Psoas muscle (tissue), 8 donors: ENCODE measurements around the gene CD300LD. TPM values are rescaled to one million over a fixed set of nuclear protein-coding genes. Genes with fewer than 3 reads are reported as not detected.
"Not testable (repeated sequence)": the region's sequence is repeated elsewhere in the genome, so short reads cannot be mapped to it uniquely, and the experiment has no call there.

Source experiments
- ATAC-seq, 4 donors: fragments of 200-7000 bp; cut with Tn5 transposase; one replicate each; pipeline ENCODE4 v1.9.1; 2020; ENCODE audit warnings: moderate library complexity in 3 of 4, mild to moderate bottlenecking in 2 of 4
- DNase-seq, 2 donors: peaks; one replicate each; pipeline ENCODE4 v3.0.0-alpha.2; 2020
- H3K27ac ChIP-seq: fragments of 200-600 bp; one replicate; pipeline ENCODE4 v1.8.0; 2022
- H3K27me3 ChIP-seq, 3 donors: fragments of 200-600 bp in 1 of 3; one replicate each; pipeline versions ENCODE4 v1.6.1 to v1.8.0; 2013 to 2022; ENCODE audit warnings: low read length in 2 of 3, mild to moderate bottlenecking in 2 of 3, moderate library complexity in 1 of 3; ENCODE audit not compliant: insufficient read depth in 3 of 3
- H3K36me3 ChIP-seq, 2 donors: fragments of 200-600 bp in 1 of 2; one replicate each; pipeline versions ENCODE4 v1.6.1 to v1.8.0; 2013 to 2022; ENCODE audit warnings: low read depth in 1 of 2, mild to moderate bottlenecking in 1 of 2, moderate library complexity in 1 of 2; ENCODE audit not compliant: insufficient read depth in 1 of 2
- H3K4me1 ChIP-seq: fragments of 200-600 bp; one replicate; pipeline ENCODE4 v1.8.0; 2022
- H3K4me3 ChIP-seq: fragments of 200-600 bp; one replicate; pipeline ENCODE4 v1.8.0; 2022; ENCODE audit warnings: mild to moderate bottlenecking
- H3K9me3 ChIP-seq: fragments of 200-600 bp; one replicate; pipeline ENCODE4 v1.8.0; 2022
- WGBS, 3 donors: extraction: QIAGEN DNeasy Blood & Tissue Kit; methylation state at CpG; one replicate each; pipeline versions ENCODE4 v1.1.6 to v1.1.7; 2013; 5-methylcytosine and 5-hydroxymethylcytosine counted together
- intact Hi-C, 2 donors: fragments of 100-400 bp; cut with DNase I; formaldehyde crosslinking; loops; one replicate each; pipeline versions ENCODE4 v1.11.0 to v1.14.2; 2022
- polyA plus RNA-seq, 3 donors: library from polyadenylated mRNA; stranded (reverse); fragments of 200-250 nt; gene quantifications; one replicate each; pipeline ENCODE4 v1.2.3, GENCODE V29; 2013
- total RNA-seq, 4 donors: library from RNA; stranded (reverse); fragmentation: NEBNext Ultra II Directional in 2 of 4; extraction: Animal tissue kit (Norgen Biotek cat#: 25700) in 2 of 4; gene quantifications; one replicate each; pipeline versions ENCODE4 v1.2.1 to v1.2.4, GENCODE V29; 2021 to 2023
- TF ChIP-seq, protein P1 (sequence below): fragments of 200-600 bp; IDR thresholded peaks from one replicate; pipeline ENCODE4 v1.8.0; 2022; ENCODE audit warnings: antibody characterized with exemption
- donor health status: healthy with polysubstance abuse.
- donor health status: DM: no; HTN: no; CAD: no; lungs with moderate emphysema.
- donor health status: Bipolar disorder and iron deficiency.
- donor health status: healthy.
- donor health status: DM: yes; HTN: yes; CAD: no.
- donor health status: DM: no; HTN: no; CAD: no.
- donor health status: DM: no; HTN: no; CAD: no.
- donor health status: DM: yes; HTN: yes; CAD: no.

The CD300LD gene
- total and polyA plus RNA-seq, 7 donors = not detected

DNA sequence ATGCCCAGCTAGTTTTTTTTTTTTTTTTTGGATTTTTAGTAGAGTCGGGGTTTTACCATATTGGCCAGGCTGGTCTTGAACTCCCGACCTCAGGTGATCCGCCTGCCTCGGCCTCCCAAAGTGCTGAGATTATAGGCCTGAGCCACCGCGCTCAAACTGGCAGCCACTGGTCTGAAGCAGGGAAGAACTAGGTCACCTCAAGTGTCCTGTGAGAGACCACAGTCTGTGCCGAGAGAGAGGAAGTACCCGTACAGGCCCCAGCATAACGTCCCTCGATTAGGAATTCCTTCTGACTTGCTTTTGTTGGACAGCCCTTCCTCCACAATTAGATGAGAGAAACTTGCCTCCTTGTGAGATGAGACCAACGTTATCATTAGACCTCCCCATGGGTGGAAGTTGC, 45.2 kb upstream of the CD300LD start:
- peaks cover 1 to 55% (median 9%) of the 10 kb centered on the region in 3 donors for H3K27me3 ChIP-seq

DNA sequence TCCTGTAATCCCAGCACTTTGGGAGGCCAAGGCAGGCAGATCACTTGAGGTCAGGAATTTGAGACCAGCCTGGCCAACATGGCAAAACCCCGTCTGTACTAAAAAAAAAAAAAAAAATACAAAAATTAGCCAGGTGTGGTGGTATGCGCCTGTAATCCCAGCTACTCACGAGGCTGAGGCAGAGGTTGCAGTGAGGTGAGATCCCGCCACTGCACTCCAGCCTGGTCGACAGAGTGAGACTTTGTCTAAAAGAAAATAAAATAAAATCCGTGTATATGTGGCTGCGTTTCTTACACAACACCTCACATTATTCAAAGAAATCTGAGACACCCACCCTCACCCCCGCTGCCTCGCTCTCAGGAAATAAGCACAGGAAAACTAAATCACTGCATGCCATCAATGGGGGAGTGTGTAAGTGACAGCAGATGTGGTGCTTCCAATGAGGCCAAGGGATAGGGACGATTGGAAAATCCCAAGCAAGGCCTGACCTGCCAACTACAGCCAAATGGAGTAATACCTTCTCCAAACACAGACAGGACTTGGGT, 44.5 kb upstream of the CD300LD start:
- DNase-seq, H3K9me3 ChIP-seq, H3K4me3 ChIP-seq, H3K27ac ChIP-seq, H3K36me3 ChIP-seq, H3K4me1 ChIP-seq, ATAC-seq, intact Hi-C loops: not testable (repeated sequence)
- peaks cover 0 to 61% (median 13%) of the 10 kb centered on the region in 3 donors for H3K27me3 ChIP-seq
- 41 to 48% (median 44%) methylated on average over 10 of the region's 10 CpGs for WGBS, 3 donors

More for the DNA sequence above, 45.2 kb upstream of the CD300LD start:
- DNase-seq = no peak
- Histone ChIP-seq H3K4me3 (no peak overlapping the region), H3K36me3 (no peaks in the 10 kb centered on the region), H3K4me1 (no peaks in the 10 kb centered on the region), H3K9me3 (no peaks in the 10 kb centered on the region), H3K27ac (no peak overlapping the region)
- intact Hi-C loops = no loop called here
- TF ChIP-seq, protein P1, sequence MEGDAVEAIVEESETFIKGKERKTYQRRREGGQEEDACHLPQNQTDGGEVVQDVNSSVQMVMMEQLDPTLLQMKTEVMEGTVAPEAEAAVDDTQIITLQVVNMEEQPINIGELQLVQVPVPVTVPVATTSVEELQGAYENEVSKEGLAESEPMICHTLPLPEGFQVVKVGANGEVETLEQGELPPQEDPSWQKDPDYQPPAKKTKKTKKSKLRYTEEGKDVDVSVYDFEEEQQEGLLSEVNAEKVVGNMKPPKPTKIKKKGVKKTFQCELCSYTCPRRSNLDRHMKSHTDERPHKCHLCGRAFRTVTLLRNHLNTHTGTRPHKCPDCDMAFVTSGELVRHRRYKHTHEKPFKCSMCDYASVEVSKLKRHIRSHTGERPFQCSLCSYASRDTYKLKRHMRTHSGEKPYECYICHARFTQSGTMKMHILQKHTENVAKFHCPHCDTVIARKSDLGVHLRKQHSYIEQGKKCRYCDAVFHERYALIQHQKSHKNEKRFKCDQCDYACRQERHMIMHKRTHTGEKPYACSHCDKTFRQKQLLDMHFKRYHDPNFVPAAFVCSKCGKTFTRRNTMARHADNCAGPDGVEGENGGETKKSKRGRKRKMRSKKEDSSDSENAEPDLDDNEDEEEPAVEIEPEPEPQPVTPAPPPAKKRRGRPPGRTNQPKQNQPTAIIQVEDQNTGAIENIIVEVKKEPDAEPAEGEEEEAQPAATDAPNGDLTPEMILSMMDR = no peak
- WGBS, 3 donors = 62 to 69% (median 65%) methylated on average over 11 of the region's 11 CpGs
- no peak for ATAC-seq

DNA sequence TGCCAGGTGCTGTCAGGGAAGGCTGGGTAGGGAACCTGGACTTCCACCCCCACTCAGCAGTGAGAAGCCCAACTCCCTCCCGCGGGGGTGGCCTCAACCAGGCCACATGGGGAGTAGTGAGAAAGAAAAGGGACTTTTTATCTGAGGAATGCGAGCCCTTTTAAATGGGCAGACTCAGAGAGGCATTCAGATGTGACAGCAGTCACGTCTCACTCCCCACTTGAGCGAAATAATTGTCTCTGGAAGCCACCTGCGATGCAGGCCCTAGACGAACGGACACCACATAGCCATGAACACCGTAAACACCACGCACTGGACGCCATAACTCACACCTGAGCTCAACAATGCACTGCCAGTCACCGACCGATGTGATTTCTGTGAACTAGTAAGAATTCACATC, 43.3 kb upstream of the CD300LD start:
- ATAC-seq (no peak), DNase-seq (no peak)
- H3K4me1 ChIP-seq = no peaks in the 10 kb centered on the region
- no peaks in the 10 kb centered on the region for H3K36me3 ChIP-seq
- H3K27me3 ChIP-seq = peaks cover 0 to 62% (median 13%) of the 10 kb centered on the region in 3 donors
- intact Hi-C loops = no loop called here
- no peaks in the 10 kb centered on the region for H3K9me3 ChIP-seq
- no peak overlapping the region for H3K4me3 ChIP-seq
- TF ChIP-seq, protein P1 = no peak
- WGBS, 3 donors = 56 to 62% (median 60%) methylated on average over 13 of the region's 13 CpGs
- no peak overlapping the region for H3K27ac ChIP-seq

DNA sequence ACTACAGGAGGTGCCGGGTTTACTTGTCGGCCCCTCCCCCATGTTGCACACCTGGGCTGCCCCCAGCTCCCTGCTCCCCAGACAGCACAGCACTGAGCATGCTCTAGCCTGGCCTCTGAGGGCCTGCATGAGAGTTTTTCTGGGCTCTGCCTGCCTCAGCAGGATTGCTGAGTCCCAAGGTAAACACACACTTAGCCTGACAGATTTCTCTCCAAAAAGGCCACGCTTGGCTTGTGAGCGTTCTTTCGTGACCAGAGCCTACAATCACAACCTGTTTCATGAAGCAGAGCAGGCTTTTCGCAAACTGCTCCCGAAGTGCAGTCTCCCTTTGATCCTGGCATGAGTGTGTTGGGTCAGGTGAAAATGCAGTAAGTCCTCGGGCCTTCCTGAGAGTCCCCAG, 41.2 kb upstream of the CD300LD start:
- no peak for DNase-seq
- H3K9me3 ChIP-seq = no peaks in the 10 kb centered on the region
- H3K27me3 ChIP-seq = peaks cover 0 to 47% (median 13%) of the 10 kb centered on the region in 3 donors
- H3K4me3 ChIP-seq = no peak overlapping the region
- 81 to 84% (median 82%) methylated on average over 8 of the region's 8 CpGs for WGBS, 3 donors
- no peaks in the 10 kb centered on the region for H3K4me1 ChIP-seq
- intact Hi-C loops = no loop called here
- TF ChIP-seq, protein P1 = no peak
- no peak for ATAC-seq
- no peaks in the 10 kb centered on the region for H3K36me3 ChIP-seq
- no peak overlapping the region for H3K27ac ChIP-seq

DNA sequence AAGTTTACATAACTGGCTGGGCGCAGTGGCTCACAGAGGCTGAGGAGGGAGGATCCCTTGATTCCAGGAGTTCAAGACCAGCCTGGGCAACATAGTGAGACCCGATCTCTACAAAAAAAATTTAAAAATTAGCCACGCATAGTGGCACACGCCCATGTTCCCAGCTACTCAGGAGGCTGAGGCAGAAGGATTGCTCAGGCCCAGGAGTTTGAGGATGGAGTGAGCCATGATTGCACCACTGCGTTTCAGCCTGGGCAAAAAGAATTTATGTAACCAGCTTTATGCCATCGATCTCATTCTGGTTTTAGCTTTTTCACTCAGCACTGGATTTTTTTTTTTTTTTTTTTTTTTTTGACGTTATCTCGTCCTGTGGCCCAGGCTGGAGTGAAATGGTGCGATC, 40.5 kb upstream of the CD300LD start:
- 69 to 75% (median 74%) methylated on average over 9 of the region's 9 CpGs for WGBS, 3 donors
- intact Hi-C loops = no loop called here
- no peaks in the 10 kb centered on the region for H3K36me3 ChIP-seq
- no peak overlapping the region for H3K4me3 ChIP-seq
- no peak overlapping the region for H3K27ac ChIP-seq
- ATAC-seq (no peak), DNase-seq (no peak)
- H3K9me3 ChIP-seq = no peaks in the 10 kb centered on the region
- TF ChIP-seq, protein P1 = no peak
- peaks cover 0 to 41% (median 16%) of the 10 kb centered on the region in 3 donors for H3K27me3 ChIP-seq
- H3K4me1 ChIP-seq = no peaks in the 10 kb centered on the region
